ENCODE measurements around the gene RERE.

The RERE gene

DNA sequence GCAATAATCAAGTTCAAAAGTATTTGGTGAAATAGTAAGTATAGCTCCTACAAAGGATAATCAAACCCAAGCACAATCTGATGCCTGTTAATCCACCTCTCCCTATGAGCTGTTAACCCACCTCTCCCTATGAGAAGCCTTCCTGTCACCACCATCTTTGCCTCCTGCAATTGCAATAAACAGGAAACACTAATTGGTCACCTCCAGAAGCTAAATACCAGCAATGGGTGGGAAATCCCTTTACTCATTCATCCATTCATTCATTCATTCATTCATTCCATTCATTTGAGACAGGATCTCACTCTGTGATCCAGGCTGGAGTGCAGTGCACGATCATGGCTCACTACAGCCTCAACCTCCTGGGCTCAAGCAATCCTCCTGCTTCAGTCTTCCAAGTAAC is 132.8 kb downstream of the RERE start:
- DNase-seq = no peak

DNA sequence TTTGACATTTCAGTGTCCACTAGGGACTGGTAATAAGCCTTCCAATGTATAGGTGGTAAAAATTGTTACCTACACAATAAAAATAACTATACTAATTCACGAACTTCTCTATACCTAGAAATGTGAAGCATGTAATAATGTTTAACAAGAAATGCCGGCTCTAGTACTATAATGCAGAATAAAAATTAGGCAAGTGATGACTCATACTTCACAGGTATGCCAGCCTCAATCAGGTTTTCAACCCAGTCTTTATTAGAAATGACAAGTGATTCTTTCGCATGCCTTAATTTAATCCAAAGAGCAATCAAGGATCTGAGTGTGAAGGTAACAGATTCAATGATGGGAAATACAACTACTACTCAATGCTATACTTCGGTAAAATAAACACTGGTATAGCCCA is 134.9 kb downstream of the RERE start:
- no peak for DNase-seq

DNA sequence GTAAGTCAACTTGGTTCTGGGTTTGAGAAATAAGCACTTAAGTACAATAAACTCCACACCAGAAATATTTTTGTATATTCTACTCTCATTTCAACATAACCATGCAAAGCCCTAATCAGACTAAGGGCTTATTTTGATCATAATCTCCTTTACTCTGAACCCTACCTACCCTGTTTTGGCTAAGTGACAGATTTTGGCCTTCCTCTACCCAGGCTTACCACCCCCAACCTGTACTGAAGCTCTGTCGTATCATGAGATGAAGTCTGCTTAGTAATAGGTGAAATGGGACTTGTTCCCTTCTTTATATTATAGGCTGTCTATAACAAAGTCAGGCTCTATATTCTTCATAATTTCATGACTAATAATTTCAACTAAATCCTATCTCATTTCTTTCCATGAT is 135.5 kb downstream of the RERE start:
- no peak for DNase-seq

DNA sequence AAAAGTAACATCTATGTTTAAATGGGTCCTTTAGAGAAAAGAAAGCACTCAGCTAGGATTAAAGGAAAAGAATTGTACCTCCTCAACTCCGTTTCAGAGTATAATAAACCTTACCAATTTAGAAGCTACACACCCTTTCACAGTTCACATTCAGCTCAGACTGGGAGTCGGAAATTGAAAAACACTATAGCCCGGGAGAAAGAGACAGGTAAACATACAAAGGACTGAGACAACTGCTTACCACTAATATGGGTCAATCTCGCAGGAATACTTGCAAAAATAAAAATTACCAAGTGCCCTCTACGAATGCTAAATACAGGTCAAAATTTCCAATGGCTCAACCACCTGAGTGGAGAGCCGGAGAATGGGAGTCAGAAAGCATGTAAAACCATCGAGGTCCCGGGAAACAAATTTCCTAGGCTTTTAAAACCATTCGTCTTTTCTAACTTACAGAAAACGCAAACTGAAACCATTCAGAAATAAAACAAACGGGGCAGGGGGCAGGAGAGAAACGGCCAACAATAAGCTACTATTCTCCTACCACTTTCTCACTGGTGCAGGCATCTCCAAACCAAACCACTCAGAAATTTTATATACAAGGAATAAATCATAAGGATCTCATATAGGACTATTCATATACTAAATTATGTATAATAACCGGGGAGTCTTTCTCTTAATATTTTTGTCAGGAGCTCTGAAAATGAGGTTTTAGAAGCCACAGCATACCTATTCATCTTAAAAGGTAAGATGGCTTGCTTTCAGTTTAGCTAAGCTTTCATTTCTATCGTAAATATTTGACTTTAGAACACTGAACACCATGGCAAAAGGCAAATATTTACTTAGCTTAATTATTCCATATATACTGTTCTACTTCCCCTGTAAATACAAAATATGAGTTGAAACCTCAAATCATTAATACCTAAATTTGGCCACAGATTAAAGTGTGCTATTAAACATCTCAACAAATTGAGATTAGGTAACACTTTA is 136.5 kb downstream of the RERE start:
- DNase-seq = no peak

DNA sequence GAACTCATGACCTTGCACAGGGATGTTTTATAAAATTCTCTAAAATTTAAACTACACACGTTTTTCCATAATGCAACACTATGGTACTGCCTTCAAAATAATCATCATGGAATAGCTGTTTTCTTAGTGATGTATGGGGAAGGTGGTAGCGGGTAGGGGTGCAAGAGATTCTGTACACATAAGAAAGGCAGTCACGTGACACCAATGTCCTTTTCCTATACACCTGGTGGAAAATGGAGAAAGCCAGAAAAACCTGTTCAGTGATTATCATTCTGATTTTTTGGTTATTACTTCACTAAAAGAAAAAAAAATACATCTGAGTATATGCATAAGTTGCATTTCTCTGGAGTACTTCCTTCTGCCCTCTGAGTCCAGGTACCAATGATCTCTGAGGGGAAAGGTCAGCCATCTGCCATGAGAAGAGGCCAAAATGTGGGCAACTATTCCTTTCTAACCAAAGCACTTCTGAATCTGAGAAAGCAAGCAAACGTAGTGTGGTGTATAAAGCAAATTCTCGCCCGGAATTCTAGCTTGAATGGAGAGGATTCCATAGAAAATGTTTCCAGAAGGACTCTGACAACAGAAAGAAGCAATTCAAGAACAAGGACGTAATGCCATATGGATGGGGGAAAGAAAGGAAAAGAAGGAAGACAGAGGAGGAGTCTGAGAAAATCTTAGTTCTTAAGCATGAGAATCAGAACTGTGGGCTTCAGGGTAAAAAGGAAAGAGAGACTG is 137.3 kb downstream of the RERE start:
- no peak for DNase-seq

DNA sequence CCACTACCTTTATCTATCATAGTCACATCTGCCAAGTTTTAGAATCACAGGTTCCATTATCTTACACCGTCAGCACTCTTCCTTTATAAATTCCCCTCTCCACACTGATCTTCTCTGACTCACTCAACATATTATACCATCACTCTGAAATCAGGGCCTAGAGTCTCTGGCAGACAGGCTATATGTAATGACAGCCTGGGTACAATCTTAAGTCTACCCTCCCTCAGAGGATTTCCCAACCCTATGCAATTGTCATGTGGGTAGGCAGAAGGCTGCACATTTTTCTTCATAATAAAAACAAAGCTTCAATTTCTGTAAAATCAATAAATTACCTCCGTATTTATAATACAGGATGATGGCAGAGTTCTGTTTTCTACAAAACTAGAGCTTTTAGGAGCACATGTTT is 138.0 kb downstream of the RERE start:
- DNase-seq = no peak

DNA sequence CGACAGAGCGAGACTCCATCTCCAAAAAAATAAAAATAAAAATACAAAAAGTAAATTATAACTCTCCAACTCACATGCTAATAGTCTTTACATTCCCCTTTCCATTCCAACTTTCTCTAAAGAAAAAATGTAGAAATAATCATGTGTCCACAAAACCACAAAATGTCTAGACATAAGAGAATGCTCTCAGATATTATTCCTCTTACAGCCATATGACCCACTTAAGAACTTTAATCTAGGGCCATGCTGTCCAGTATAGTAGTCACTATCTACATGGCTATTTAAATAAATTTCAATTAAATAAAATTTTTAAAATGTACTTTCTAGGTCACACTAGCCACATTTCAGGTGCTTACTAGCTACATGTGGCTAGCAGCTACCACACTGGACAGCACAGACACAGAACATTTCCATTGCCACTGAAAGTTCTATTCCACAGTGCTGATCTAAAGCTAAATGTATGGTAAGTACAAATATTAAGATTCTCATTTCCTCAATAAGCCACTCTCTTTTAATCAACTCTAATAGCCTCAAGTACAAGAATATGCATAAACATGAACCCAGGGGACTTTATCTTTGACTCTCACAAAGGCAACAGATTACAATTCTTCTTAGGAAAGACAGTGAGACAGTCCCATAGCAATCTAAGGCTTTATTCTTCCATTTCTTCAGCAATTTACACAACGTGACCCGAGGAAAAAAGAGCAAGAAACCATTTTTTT is 138.6 kb downstream of the RERE start:
- DNase-seq = no peak

DNA sequence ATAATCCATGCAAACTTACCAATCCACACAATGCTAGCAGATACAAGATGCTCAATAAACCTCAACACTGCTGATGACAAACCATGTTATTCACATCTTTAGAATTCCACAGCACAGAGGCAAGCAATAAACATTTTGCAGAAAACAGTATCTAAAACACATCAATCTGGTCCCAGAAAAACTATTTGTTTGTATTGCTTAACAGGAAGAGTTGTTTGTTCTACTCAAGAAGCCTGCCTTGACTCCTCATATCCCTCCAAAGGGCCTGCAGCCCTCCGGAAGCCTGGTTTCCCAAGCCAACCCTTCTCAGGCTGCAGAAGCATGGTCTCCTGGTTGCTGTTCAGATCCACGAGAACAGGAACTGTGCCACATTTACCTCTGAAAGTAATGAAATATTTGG is 139.7 kb downstream of the RERE start:
- DNase-seq = no peak

DNA sequence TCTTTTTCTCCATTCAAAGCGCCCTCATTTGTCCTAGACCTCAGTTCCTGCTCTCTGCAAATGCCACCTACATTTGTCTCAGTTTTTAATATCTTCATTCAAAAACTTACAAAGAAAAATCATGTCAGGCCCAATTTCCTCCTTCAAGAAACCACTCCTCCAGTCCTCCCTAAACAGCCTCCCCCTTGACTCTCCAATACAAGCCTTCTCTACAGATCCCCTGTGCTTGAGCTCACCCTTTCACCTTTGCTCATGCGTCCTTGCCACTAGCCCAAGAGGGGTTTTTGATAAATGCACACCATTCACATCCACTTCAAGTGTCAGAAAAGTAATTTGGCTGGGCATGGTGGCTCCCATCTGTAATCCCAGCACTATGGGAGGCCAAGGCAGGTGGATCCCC is 140.6 kb downstream of the RERE start:
- DNase-seq = no peak

DNA sequence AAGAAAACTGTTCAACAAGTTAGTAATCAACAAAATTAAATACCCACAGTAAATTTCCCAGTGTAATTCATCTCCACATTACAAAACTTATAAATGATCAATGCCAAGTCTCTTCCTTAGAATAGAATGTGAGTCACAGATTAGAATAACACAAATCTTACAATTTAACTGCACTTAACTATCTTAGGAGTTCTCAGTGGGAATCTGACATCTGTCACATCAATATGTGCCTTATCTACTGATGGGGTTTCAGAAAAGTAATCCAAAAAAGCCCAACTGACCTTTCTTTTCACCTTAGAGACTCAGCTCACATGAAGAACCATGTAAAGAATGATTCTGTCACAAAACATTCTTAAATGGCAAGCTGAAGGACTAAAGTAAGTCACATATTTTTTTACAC is 141.4 kb downstream of the RERE start:
- no peak for DNase-seq

DNA sequence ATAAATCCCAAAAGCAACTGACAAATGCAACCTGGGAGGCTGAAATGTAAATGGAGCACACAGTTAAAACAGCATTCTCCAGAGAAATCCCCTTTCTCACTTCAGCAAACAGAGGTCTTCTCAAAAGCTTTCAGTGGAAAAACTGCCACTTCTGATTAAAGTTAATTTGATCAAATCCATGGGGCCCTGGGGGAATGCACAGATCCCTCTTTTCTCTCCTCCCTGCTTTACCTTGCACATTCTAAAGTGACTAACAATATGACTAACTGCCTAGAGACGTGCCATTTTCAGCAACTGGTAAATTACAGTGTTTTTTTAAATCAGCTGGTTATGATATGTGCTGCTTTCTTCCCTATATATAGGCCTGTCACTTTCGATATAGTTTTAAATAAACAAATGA is 142.5 kb downstream of the RERE start:
- no peak for DNase-seq

DNA sequence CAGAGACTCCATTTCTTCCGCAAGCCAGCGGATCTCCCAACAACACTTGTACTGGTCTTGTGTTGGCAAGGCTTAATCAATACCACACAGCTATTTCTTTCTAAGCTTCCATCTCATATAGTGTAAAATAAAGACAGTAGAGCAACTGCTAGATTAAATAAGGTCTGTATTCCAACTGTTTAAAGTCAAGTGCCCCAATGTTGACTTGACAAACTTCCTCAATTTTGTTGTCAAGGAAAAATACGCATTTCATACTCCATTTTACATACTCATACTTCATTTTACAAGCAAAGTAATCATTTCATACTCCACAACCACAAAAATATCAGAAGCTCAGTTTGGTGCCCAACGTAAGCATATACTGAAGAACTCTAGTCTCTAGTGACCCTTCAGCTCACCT is 143.0 kb downstream of the RERE start:
- no peak for DNase-seq

DNA sequence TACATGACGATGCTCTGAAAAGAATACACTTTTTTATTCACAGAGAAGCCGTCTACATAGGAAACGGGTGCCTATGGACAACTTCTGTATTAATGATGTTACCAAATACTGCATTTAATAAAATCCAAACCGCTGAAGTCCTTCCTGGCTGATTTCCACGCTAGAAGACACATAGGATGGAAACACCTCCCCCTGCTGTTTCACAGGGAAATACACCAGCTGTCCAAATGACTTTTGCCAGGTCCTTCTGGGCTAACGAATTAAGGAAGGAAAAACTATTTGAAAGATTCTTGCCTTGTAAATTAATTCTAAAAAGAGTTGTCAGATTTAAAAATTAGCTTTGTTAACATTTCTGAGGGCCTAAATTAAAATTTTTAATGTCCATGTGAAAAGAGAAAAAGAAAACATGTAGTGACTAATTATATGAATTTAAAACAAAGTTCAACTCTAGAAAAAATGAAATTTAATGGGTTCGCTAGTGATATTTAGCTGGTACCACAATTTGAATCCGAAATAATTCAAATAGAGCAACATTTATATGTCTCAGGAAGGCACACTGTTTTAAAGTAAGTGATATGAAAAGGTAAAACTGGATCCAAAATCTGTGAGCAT is 146.0 kb downstream of the RERE start:
- no peak for DNase-seq

DNA sequence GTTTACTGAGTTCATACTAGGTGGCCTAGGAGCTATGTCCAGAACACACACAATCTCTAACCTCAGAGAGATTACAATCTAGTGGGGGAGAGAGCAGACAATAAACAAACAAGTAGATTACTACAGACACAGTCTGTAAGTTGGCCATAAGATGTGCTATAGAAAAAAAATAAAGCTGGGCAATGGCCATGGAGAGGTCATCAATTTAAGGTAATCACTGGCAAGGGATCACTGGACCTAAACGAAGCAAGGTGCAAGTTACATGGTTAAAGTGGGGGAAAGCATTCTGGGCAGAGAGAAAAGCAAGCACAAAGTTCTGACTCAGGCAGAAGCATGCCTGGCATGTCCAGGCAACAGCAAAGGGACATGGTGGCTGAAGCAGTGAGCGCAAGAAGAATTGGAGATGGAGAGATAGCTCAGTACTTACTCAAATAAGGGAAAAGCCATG is 147.0 kb downstream of the RERE start:
- no peak for DNase-seq

DNA sequence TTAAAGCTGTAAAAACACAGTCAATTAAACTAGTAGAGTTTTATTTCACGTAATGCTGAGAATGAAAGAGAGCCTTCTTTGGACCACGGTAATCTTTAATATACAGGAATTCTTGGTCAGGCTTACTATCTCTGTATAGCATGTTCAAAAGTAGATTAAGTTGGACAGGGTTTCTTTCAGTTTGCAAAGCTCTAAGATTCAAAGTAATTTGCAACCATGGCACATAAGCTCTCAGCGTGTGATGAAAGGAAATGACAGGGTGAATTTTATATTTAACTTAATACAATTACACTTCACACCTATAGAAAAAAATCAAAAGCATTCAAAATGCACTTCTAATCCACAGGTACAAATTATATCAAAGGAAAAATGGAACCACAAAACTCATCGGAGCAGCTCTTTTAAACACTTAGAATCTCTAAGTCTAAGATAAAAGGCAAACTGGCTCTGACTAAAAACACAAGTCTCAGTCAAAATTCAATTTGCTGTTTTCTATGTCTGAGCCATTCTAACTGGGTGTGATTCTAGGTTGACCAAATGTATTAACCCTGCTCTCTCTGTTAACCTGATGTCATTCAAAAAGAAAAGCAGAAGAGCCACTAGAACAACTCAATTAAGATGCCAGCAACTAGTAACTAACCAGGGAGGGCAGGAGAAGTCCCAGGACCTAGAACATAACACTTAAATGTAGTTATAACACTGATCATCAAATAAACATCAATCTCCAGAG is 147.7 kb downstream of the RERE start:
- DNase-seq = no peak

DNA sequence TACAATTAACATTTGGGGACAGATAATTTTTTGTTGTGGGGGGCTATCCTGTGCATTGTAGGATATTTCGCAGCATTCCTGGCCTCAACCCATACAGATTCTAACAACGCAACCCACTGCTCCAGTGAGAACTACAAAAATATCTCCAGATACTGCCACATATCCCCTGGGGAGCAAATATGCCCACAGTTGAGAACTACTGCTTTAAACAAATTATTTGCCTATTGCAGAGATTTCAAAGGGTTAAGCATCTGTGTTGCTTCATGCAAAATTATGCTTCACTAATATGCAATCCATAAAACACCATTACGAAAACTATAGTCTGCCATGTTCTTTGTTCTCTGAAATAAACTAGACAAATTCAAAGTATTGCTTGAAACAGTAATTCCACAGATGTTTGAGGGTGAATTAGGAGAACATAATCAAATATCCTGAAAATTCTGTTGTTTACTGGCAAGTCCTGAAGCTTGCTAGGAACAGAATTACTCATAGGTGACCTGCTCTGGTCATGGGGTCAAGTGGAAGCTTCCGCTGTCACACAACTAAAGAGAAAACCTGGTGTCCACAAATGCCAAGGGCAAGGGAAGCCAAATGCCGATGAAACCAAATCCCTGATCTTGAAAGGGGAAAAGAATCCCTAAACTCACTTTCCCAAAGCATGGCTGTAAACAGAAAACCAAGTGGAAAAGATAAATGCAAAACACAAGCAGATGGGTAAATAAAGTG is 149.4 kb downstream of the RERE start:
- DNase-seq = no peak

DNA sequence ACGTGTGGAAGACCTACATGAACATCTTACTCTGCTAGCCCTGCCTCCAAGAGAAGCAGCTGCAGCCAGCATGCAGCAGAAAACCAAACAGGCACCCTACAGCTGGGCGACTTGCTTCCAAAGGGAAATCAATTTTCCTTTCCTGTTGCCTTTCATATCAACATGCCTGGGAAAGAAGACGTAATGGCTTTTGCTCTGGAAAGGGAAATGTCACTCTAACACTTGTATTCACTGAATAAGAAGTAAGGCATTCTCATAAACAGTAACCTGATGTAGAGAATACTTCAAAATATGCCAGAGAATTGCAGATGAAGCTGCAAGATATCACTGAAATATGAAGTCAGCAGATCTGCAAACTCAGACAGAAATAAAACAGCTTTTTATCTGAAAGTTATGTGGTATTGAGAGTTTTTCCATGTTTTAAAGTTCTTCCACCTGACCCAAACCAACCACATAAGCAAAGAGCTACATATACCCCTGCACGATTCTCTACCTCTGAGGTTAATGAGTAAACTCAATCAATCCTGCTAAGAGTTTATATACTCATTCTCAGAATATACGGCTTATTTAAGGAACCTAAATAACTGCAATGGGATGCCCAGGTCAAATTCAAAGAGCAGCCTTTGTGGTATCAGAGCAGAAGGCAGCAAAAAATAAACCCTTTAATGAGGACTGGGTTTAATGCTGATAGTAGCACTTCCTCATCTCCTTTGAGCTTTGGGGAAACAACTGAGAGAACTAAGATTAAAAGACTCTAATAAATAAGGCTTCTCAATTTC is 150.9 kb downstream of the RERE start:
- no peak for DNase-seq

DNA sequence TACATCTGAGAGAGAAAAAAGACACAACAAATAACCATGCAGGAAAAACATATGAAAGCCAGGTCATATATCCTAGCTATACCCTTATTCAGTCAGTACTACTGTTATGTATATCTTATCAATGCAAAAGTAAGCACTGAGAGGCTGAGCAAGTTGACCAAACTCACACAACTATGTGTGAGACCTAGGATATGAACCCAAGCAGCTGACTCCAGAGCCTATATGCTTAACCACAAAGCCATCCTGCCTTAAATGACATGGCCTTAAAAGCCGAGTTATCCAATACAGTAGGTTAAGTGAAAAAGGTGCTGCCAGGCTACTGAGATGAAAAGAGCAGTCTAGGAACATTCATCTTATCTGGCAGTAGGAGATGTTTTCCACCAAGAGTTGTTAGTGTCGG is 151.6 kb downstream of the RERE start:
- DNase-seq = no peak

DNA sequence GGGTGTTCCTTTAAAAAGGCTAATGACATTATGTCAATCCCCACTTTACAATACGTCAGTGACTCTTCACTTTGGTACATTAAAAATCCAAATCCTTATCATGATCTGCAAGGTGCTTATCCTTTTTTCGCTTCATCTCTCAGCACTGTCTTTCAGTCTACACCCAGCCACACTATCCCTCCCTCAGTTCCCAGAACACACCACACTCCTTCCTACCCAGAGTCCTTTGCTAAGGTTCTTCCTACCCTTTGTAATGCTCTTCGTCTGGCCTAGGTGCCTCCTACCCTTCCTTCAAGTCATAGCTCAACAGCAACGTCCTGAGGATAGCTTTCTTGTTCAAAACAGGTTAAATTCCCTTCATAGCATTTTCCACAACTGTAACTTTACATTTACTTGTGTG is 152.6 kb downstream of the RERE start:
- no peak for DNase-seq

DNA sequence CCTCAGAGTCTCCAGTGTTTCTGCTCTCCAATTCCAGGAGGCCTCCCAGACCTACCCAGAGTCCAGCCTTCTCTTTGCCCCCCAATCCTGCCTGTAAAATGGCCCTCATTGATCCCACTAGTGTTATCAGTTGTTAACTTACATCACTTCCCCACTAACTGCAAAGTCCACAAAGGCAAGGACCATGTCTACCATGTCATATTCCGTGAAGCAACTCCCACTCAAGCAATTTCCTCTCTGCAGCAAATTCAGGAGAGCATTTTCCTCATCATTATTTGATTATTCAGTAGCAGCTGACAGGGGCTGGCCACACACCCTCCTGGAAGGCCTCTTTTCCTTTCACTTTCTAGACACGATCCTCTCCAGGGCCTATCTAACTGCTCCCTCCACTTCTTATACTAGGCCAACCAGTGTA is 153.5 kb downstream of the RERE start:
- no peak for DNase-seq

Measured in stimulated activated CD4-positive, alpha-beta T cell treated with anti-CD3 and anti-CD28 coated beads, Interleukin-1b, Interleukin-23, amount 100 ng/mL, for 48 hours (primary cell).